ENCODE results near the gene DOCK11.

DNA sequence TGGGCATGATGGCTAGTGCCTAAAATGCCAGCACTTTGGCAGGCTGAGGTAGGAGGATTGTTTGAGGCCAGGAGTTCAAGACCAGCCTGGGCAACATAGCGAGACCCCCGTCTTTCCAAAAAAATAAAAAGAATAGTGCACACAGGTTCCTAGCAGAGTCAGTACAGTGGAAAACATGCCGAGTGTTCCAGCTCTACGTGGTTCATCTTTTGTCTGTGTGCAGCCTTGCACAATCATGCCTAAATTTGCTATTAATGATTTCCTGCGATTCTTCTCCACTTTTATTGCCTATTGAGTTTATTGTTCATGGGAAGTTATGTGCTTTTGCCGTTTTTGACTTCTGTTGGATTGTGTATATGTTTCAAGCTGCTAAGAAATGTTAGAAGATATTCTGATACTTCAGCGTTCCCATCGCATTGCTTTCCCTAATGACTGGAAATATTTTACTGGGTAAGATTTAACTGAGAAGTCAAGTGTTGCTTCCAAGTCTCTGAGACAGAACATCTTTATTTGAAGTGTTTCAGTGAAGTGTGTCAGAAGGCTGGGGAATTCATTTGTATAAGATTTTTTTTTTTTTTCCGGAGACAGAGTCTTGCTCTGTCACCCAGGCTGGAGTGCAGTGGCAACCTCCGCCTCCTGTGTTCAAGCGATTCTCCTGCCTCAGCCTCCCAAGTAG, 11.3 kb downstream of the DOCK11 start:
- TF ChIP-seq SUZ12 (IDR thresholded peaks at IDR 0.05), result no peak
- no peak for TF ChIP-seq FOXA1 (IDR thresholded peaks at IDR 0.05)

Measured in HEK293T (cell line).